NCI-H774 (cell line): ENCODE data around the gene KLHDC7B.

Experiments
- DNase-seq: peaks from one replicate; lab custom pipeline; 2025; lab: John Stamatoyannopoulos, UW

KLHDC7B gene

DNA sequence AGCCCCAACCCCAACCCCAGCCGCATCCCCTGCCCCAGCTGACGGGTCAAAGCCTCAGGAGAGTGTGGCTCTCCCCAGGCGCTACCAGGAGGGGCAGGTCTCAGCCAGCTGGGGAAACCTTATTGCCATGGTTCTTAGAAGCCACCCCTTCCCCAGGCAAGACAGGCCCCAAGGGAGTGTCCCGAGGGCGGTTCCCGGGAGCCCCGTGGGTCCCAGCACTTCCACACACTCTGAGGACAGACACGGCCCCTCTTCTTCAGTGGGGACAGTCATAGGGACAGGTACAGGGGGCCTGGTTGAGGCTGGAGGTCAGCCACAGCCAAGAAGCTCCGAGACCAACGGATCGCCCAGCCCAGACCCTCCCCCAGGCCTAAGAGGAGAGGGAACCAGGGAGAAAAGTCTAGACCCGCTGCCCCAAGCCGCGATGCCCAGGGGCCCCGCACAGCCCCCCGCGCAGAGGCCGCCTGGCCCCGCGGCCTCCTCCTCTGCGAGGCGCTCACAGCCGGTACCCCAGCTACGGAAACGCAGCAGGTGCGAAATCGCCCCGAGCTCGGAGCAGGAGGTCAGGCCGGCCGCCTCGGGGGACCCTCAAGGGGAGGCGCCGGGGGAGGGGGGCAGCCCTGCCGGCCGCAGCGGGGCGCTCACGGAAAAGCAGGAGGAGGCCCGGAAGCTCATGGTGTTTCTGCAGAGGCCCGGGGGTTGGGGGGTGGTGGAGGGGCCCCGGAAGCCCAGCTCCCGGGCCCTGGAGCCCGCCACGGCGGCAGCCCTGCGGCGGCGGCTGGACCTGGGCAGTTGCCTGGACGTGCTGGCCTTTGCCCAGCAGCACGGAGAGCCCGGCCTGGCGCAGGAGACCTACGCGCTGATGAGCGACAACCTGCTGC lies 2.6 kb downstream of the KLHDC7B start:
- no peak for DNase-seq

- DNase-seq = no peak
Measured at GRCh38 chr22:50548921-50549790, 3.5 kb downstream of the KLHDC7B start.

GRCh38 chr22:50550395-50550794 lies 4.7 kb downstream of the KLHDC7B start:
- DNase-seq = no peak

DNA sequence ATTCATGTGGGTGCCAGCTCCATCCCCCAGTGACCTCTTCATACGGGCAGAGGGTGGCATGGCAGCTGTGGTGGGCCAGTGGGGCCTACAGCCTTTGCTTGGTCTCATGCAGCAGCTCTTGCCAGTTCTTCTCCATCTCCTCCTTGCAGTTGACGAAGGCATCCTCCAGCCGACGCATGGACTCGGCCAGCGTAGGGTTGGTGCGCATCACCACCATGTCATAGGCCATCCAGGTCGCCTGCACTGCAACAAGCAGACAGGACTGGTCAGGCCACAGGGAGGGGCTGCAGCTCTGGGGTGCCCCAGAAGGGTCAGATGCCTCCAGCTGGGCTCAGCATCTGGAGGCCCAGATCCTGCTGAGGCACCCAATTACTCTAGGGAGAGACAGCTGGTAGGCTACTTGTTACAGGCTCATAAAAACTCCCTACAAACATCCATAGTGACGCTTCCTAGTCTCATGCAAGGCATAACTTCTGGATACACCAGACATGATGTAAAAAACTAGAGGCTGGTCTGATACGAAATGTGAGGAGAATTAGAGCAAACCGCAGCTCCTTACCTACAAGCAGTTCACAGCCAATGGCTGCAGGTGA lies 5.6 kb downstream of the KLHDC7B start:
- no peak for DNase-seq

- DNase-seq = no peak
Measured at GRCh38 chr22:50553310-50553709, 7.6 kb downstream of the KLHDC7B start.

- no peak for DNase-seq
Measured at GRCh38 chr22:50556703-50557102, 11.0 kb downstream of the KLHDC7B start.

GRCh38 chr22:50560034-50560433 lies 14.3 kb downstream of the KLHDC7B start:
- DNase-seq = no peak

DNA sequence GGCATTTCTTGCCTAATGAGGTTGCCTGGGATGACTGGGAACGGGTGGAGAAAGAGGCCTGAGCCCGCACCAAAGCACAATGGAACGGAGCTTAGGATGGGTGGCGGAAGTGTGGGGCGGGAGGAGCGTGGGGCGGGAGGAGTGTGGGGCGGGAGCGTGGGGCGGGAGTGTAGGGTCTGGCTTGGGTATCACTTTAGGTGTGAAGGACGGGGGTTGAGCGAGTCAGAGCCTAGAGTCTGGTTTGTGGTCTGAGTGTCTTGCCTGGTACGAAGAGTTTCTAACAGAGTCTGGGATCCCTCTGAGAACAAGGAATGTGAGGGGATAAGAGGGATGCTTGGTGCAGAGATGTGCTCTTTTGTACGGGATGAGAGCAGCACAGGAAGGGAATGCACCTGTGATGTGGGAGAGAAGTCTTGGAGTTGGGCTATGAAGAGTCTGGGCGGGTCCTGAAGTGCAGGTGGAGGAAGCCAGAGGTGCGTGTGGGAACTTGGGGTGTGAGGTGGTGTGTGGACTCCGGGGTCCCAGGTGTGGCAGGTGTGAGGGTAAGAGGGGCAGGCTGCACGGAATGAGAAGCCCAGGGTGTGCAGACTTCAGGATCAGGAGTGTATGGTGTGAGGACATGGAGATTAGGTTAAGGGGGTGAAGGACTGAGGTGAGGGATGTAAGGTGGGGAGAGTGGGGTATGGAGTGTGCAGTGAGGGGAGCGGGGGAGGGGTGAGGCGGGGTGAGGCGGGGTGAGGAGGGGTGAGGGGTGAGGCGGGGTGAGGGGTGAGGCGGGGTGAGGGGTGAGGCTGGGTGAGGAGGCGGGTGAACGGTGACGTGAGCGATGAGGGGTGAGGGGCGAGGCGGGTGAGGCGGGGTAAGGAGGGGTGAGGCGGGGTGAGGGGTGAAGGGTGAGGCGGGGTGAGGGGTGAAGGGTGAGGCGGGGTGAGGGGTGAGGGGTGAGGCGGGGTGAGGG lies 16.0 kb downstream of the KLHDC7B start:
- DNase-seq = no peak

DNA sequence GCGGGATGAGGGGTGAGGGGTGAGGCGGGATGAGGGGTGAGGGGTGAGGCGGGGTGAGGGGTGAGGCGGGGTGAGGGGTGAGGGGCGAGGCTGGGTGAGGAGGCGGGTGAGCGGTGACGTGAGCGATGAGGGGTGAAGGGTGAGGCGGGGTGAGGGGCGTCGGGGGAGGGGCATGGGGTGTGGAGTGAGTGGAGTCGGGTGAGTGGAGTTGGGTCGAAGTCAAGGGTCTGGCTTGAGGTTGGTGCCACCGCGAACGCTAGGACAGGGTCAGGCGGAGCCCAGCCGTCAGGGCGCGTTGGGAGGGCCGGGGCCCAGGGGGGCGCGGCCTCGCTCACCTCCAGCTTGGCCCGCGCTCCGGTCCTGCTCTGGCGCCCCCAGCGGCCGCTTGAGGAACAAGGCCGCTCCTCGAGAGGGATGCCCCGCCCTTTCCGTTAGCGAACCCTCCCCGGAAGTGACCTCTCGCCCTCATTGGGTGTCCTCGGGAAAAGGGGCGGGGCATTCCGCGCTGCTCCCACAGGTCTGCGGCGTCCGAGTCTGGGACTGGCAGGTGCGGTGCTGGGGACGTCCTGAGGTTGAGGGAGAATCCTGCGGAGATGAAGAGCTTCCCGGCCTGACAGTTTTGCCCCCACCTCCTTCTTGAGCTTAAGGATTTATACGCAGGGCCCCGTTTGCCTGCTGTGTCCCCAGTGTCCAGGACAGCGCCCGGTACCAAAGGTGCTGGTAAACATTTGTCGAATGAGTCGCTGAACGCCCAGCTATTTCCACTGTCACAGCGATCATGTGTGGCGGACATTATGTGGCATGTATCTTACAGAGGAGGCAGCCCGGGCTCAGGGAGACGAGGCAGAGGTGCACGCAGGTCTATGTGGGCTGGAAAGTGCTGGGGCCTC lies 17.1 kb downstream of the KLHDC7B start, which contains the start of gene SYCE3:
SYCE3 (minus strand) TSS at position 397 of the 890 bp plus-strand sequence. CDS start 6,514 bp downstream, outside the sequence.
- peak; percentile 83 for DNase-seq

DNA sequence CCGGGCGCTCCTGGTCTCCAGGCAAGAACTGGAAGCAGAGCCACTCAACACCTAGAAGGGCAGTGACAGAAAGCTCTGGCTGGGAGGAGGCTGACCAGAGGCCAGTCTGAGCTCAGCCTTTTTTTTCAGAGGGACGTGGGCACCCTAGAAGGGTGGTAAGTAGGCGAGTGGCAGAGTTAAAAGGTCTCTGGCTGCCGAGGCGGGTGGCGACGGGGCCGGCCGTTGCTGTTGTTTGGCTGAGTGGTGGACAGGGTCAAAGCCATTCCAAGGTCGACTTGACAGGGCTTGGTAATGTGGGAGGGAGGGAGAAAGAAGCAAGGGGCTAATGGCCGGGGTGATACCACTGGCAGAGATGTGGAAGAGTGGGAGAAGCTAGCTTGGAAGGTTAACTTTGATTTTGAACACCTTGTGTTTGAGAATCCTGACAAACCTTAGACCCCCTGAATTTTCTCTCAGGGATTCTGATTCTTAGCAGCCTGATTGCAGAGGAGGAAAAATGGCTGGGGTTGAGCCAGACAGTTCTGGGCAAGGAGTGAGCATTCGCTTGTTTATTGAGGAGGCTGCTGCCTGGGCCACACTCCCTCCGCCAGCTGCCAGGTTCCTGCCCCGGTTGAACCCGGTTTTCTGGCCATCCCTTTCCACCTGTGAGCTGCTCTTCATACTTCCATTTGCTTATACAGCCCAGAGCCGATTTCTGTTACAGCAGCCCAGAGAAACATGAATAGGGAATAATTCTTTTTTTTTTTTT lies 17.9 kb downstream of the KLHDC7B start:
- no peak for DNase-seq

- no peak for DNase-seq
Measured at GRCh38 chr22:50564289-50564688, 18.6 kb downstream of the KLHDC7B start.

GRCh38 chr22:50567721-50568252 lies 22.1 kb downstream of the KLHDC7B start:
- DNase-seq = no peak

DNA sequence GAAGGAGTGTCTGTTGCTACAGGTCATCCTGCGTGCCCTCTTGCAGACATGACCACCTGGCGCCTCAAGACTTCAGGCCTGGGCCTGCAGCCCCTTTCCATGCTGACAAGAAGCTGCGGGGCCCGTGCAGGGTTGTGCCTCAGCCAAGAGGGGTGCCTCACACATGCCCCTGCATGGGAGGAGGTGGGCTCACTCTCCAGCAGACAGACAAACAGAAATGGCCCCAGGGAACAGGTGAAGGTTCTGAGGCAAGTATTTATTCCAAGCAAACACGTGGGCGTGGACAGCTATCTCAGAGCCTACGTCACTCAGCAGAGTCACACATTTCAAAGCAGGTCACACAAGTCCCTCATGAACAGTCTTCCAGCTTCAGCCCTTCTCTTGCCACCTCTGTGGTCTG lies 22.9 kb downstream of the KLHDC7B start:
- no peak for DNase-seq

DNA sequence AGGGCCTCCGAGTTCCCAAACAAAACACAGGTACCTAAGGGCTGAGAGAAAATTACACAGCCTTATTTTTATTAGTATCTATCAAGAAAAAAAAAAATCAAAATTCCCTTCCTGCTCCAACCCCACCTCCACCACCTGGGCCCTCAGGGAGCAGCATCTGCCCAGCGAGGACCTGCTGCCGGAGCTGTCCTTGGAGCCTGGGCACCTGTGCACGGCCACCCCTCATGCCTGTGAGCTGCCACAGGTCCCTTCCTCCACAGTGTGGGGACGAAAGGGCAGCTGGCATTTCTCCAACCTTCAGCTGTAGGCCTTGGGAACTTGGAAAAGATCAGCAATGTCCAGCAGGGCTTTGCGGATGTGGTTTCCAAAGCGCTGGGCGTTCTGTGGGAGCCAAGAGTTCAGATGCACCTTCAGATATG lies 23.4 kb downstream of the KLHDC7B start:
- DNase-seq = no peak

GRCh38 chr22:50569896-50570535 lies 24.3 kb downstream of the KLHDC7B start:
- no peak for DNase-seq

GRCh38 chr22:50570861-50571260 lies 25.2 kb downstream of the KLHDC7B start:
- DNase-seq = no peak

GRCh38 chr22:50571264-50572175 lies 25.8 kb downstream of the KLHDC7B start:
- no peak for DNase-seq

- no peak for DNase-seq
Measured at GRCh38 chr22:50572965-50573364, 27.3 kb downstream of the KLHDC7B start.
